Measurements from ENCODE around the gene PACS1.

Gene PACS1

DNA sequence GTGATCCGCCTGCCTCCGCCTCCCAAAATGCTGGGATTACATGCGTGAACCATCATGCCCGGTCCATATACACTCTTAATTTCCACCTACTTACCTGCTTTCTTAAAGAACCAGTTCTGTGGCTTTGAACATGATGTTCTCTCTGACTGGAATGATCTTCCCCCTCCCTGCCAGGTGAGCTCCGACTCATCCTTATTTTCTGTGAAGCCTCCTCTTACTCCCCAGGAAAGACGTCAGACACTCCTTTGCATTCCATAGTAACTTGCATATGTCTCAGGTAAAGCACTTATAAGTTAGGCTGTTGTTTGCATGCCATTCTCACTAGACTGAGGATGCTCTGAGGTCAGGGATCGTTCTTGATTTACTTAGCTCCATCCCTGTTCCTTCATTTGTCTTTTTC lies 106.6 kb downstream of the PACS1 start:
- TF ChIP-seq EZH2phosphoT487 (IDR thresholded peaks at IDR 0.05; ENCODE audit: borderline replicate concordance): no peak
- TF ChIP-seq, protein P1, sequence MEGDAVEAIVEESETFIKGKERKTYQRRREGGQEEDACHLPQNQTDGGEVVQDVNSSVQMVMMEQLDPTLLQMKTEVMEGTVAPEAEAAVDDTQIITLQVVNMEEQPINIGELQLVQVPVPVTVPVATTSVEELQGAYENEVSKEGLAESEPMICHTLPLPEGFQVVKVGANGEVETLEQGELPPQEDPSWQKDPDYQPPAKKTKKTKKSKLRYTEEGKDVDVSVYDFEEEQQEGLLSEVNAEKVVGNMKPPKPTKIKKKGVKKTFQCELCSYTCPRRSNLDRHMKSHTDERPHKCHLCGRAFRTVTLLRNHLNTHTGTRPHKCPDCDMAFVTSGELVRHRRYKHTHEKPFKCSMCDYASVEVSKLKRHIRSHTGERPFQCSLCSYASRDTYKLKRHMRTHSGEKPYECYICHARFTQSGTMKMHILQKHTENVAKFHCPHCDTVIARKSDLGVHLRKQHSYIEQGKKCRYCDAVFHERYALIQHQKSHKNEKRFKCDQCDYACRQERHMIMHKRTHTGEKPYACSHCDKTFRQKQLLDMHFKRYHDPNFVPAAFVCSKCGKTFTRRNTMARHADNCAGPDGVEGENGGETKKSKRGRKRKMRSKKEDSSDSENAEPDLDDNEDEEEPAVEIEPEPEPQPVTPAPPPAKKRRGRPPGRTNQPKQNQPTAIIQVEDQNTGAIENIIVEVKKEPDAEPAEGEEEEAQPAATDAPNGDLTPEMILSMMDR (conservative IDR thresholded peaks at IDR 0.05; ENCODE audit: low read length): no peak
- no peaks in the 10 kb centered on the region for H3F3A ChIP-seq (ENCODE audit: low read depth)
- H3K4me3 ChIP-seq (ENCODE audit: low read length, poor library complexity, severe bottlenecking): no peak overlapping the region
- no peaks in the 10 kb centered on the region for H3K36me3 ChIP-seq (ENCODE audit: insufficient read depth, low read length)
- no peaks in the 10 kb centered on the region for H3K79me2 ChIP-seq (ENCODE audit: insufficient read depth, low read length)
- no peak overlapping the region for H3K9ac ChIP-seq (ENCODE audit: low read depth, low read length, poor library complexity, severe bottlenecking)
- no peak overlapping the region for H3K4me2 ChIP-seq (ENCODE audit: low read depth, low read length, poor library complexity, severe bottlenecking)
- no peaks in the 10 kb centered on the region for H3K9me2 ChIP-seq (replicated peaks; ENCODE audit: low read depth, low read length)
- H3K4me1 ChIP-seq (ENCODE audit: insufficient read depth, low read length, poor library complexity, severe bottlenecking): no peaks in the 10 kb centered on the region
- H2AFZ ChIP-seq (ENCODE audit: low read length): no peak overlapping the region
- H4K20me1 ChIP-seq (ENCODE audit: insufficient read depth, low read length, poor library complexity, severe bottlenecking): no peaks in the 10 kb centered on the region
- H3K9me3 ChIP-seq (ENCODE audit: insufficient read depth, low read depth, low read length): no peaks in the 10 kb centered on the region
- no peaks in the 10 kb centered on the region for H3K27me3 ChIP-seq (ENCODE audit: insufficient read depth, low read length, poor library complexity, severe bottlenecking)

DNA sequence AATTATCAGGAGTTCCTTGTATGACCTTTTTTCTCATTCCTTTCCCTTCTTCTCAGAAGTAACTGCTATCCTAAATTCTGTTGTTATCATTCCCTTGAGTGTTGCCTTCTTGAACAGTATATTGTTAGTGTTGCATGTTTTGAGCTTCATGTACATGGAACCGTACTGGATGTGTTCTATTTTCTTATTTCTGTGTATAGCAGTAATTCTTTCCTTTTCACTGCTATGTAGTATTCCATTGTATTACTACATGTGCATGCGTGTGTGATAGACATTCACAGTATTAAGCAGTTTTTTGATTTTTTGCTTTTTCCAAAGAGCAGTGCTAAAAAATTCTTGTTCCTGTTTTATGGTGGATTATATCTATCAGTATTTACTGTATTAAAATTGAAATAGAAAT lies 108.1 kb downstream of the PACS1 start:
- no peaks in the 10 kb centered on the region for H3K9me3 ChIP-seq (ENCODE audit: insufficient read depth, low read depth, low read length)
- H3K9ac ChIP-seq (ENCODE audit: low read depth, low read length, poor library complexity, severe bottlenecking): no peak overlapping the region
- no peak overlapping the region for H2AFZ ChIP-seq (ENCODE audit: low read length)
- H3K27me3 ChIP-seq (ENCODE audit: insufficient read depth, low read length, poor library complexity, severe bottlenecking): no peaks in the 10 kb centered on the region
- H3K4me3 ChIP-seq (ENCODE audit: low read length, poor library complexity, severe bottlenecking): no peak overlapping the region
- no peaks in the 10 kb centered on the region for H3K4me1 ChIP-seq (ENCODE audit: insufficient read depth, low read length, poor library complexity, severe bottlenecking)
- H3F3A ChIP-seq (ENCODE audit: low read depth): no peaks in the 10 kb centered on the region
- TF ChIP-seq, protein P1 (conservative IDR thresholded peaks at IDR 0.05; ENCODE audit: low read length): no peak
- TF ChIP-seq EZH2phosphoT487 (IDR thresholded peaks at IDR 0.05; ENCODE audit: borderline replicate concordance): no peak
- no peaks in the 10 kb centered on the region for H3K9me2 ChIP-seq (replicated peaks; ENCODE audit: low read depth, low read length)
- no peaks in the 10 kb centered on the region for H4K20me1 ChIP-seq (ENCODE audit: insufficient read depth, low read length, poor library complexity, severe bottlenecking)
- no peaks in the 10 kb centered on the region for H3K79me2 ChIP-seq (ENCODE audit: insufficient read depth, low read length)
- no peaks in the 10 kb centered on the region for H3K36me3 ChIP-seq (ENCODE audit: insufficient read depth, low read length)
- no peak overlapping the region for H3K4me2 ChIP-seq (ENCODE audit: low read depth, low read length, poor library complexity, severe bottlenecking)

DNA sequence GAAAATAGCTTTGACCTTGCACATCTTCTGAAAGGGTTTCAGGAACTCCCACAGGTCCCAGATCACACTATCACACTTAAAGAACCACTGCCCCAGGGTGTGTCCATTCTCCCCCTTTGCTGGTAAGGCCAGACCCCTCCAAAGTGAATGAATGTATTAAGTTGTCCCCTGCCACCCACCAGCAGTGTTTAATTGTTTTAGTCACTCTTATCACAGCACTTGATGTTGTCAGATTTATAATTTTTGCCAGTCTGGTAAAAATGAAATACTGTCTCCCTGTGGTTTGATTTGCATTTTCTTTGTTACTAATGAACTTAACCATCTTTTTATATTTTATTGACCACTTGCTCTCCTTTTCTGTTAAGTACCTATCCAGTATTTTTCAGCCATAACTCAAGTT lies 108.8 kb downstream of the PACS1 start:
- Histone ChIP-seq H3K9me2 (replicated peaks; ENCODE audit: low read depth, low read length) (no peaks in the 10 kb centered on the region), H3K36me3 (ENCODE audit: insufficient read depth, low read length) (no peaks in the 10 kb centered on the region), H3K4me1 (ENCODE audit: insufficient read depth, low read length, poor library complexity, severe bottlenecking) (no peaks in the 10 kb centered on the region), H3K4me3 (ENCODE audit: low read length, poor library complexity, severe bottlenecking) (no peak overlapping the region), H3K9me3 (ENCODE audit: insufficient read depth, low read depth, low read length) (no peaks in the 10 kb centered on the region), H2AFZ (ENCODE audit: low read length) (no peak overlapping the region), H3K9ac (ENCODE audit: low read depth, low read length, poor library complexity, severe bottlenecking) (no peak overlapping the region), H3K79me2 (ENCODE audit: insufficient read depth, low read length) (no peaks in the 10 kb centered on the region), H4K20me1 (ENCODE audit: insufficient read depth, low read length, poor library complexity, severe bottlenecking) (no peaks in the 10 kb centered on the region), H3K4me2 (ENCODE audit: low read depth, low read length, poor library complexity, severe bottlenecking) (no peak overlapping the region), H3K27me3 (ENCODE audit: insufficient read depth, low read length, poor library complexity, severe bottlenecking) (no peaks in the 10 kb centered on the region), H3F3A (ENCODE audit: low read depth) (no peaks in the 10 kb centered on the region)
- TF ChIP-seq EZH2phosphoT487 (IDR thresholded peaks at IDR 0.05; ENCODE audit: borderline replicate concordance): no peak
- TF ChIP-seq, protein P1 (conservative IDR thresholded peaks at IDR 0.05; ENCODE audit: low read length): no peak
